ENCODE measurements around the gene CTPS2. TPM values are rescaled to one million over a fixed set of nuclear protein-coding genes. Genes with fewer than 3 reads are reported as not detected.
"Not testable (repeated sequence)": the region's sequence is repeated elsewhere in the genome, so short reads cannot be mapped to it uniquely, and the experiment has no call there.

CTPS2 gene
- total RNA-seq, 6 experiments from 2014 or later, result 5.1 to 7.3 (median 6.5) TPM

GRCh38 chrX:16629909-16630308 lies 82.6 kb downstream of the CTPS2 start:
- Mint-ChIP-seq H3K27ac (no peak overlapping the region), H3K4me3 (no peak overlapping the region), H3K27me3 (ENCODE audit: insufficient read depth) (no peaks in the 10 kb centered on the region; the same call in 1 of the 2 replicates), H3K4me1 (ENCODE audit: low read depth) (peaks cover 13% of the 10 kb centered on the region), H3K36me3 (ENCODE audit: low read depth) (no peaks in the 10 kb centered on the region), H3K9me3 (no peaks in the 10 kb centered on the region)
- TF ChIP-seq CTCF (IDR thresholded peaks at IDR 0.05), result no peak
- DNase-seq, result no peak

- no peak for TF ChIP-seq CTCF (IDR thresholded peaks at IDR 0.05)
- H3K36me3 Mint-ChIP-seq (ENCODE audit: low read depth), result no peaks in the 10 kb centered on the region
- DNase-seq, result no peak
- H3K4me3 Mint-ChIP-seq, result no peak overlapping the region
- no peak overlapping the region for H3K27ac Mint-ChIP-seq
- H3K27me3 Mint-ChIP-seq (ENCODE audit: insufficient read depth), result no peaks in the 10 kb centered on the region; the same call in 1 of the 2 replicates
- peaks cover 8% of the 10 kb centered on the region for H3K4me1 Mint-ChIP-seq (ENCODE audit: low read depth)
- no peaks in the 10 kb centered on the region for H3K9me3 Mint-ChIP-seq
Measured at GRCh38 chrX:16628946-16629595, 83.4 kb downstream of the CTPS2 start.

- H3K9me3 Mint-ChIP-seq; H3K27ac Mint-ChIP-seq; H3K4me3 Mint-ChIP-seq; DNase-seq; H3K27me3 Mint-ChIP-seq (ENCODE audit: insufficient read depth); H3K4me1 Mint-ChIP-seq (ENCODE audit: low read depth); H3K36me3 Mint-ChIP-seq (ENCODE audit: low read depth): not testable (repeated sequence)
Measured at GRCh38 chrX:16628511-16628910, 84.0 kb downstream of the CTPS2 start.

- Mint-ChIP-seq H3K27me3 (ENCODE audit: insufficient read depth) (no peaks in the 10 kb centered on the region; the same call in 1 of the 2 replicates), H3K4me1 (ENCODE audit: low read depth) (no peaks in the 10 kb centered on the region), H3K36me3 (ENCODE audit: low read depth) (peaks cover 7% of the 10 kb centered on the region; the same call in 1 of the 2 replicates), H3K4me3 (no peak overlapping the region), H3K9me3 (no peaks in the 10 kb centered on the region), H3K27ac (no peak overlapping the region)
- no peak for DNase-seq
- no peak for TF ChIP-seq CTCF (IDR thresholded peaks at IDR 0.05)
Measured at GRCh38 chrX:16619024-16619423, 93.4 kb downstream of the CTPS2 start.

GRCh38 chrX:16618422-16618821 lies 94.0 kb downstream of the CTPS2 start:
- H3K4me1 Mint-ChIP-seq (ENCODE audit: low read depth), result no peaks in the 10 kb centered on the region
- H3K36me3 Mint-ChIP-seq (ENCODE audit: low read depth), result peaks cover 11% of the 10 kb centered on the region
- DNase-seq, result no peak
- H3K27me3 Mint-ChIP-seq (ENCODE audit: insufficient read depth), result no peaks in the 10 kb centered on the region; the same call in 1 of the 2 replicates
- H3K27ac Mint-ChIP-seq, result no peak overlapping the region
- no peak overlapping the region for H3K4me3 Mint-ChIP-seq
- no peak for TF ChIP-seq CTCF (IDR thresholded peaks at IDR 0.05)
- no peaks in the 10 kb centered on the region for H3K9me3 Mint-ChIP-seq

- H3K4me1 Mint-ChIP-seq (ENCODE audit: low read depth), result peaks cover 2% of the 10 kb centered on the region; the same call in 1 of the 2 replicates
- H3K36me3 Mint-ChIP-seq (ENCODE audit: low read depth), result peaks cover 18% of the 10 kb centered on the region
- no peak overlapping the region for H3K27ac Mint-ChIP-seq
- no peaks in the 10 kb centered on the region for H3K9me3 Mint-ChIP-seq
- DNase-seq, result no peak
- TF ChIP-seq CTCF (IDR thresholded peaks at IDR 0.05), result no peak
- H3K4me3 Mint-ChIP-seq, result no peak overlapping the region
- 0 out of 2 replicates have a peak, but pooled peaks cover 2% of the 10 kb centered on the region for H3K27me3 Mint-ChIP-seq (ENCODE audit: insufficient read depth)
Measured at GRCh38 chrX:16617382-16617781, 95.1 kb downstream of the CTPS2 start.

All from HFFc6 (cell line).